Nephron progenitor cell (in vitro differentiated cells): ENCODE measurements around the gene FANCI.

Experiments
- DNase-seq: peaks from one replicate; pipeline ENCODE4 v3.0.0; 2021
- H3K27ac Mint-ChIP-seq: 2 replicates; pipeline ENCODE4 v1.8.0; 2021; ENCODE audit warnings: mild to moderate bottlenecking, moderate library complexity, mixed read lengths
- H3K27me3 Mint-ChIP-seq: 2 replicates; pipeline ENCODE4 v1.8.0; 2021; ENCODE audit warnings: mild to moderate bottlenecking, low read depth, mixed read lengths; ENCODE audit not compliant: poor library complexity
- H3K36me3 Mint-ChIP-seq: 2 replicates; pipeline ENCODE4 v1.8.0; 2021; ENCODE audit warnings: low read depth, mixed read lengths
- H3K4me1 Mint-ChIP-seq: 2 replicates; pipeline ENCODE4 v1.8.0; 2021; ENCODE audit warnings: mixed read lengths
- H3K4me3 Mint-ChIP-seq: 2 replicates; pipeline ENCODE4 v1.8.0; 2021; ENCODE audit warnings: mild to moderate bottlenecking, moderate library complexity, mixed read lengths
- H3K9me3 Mint-ChIP-seq: 2 replicates; pipeline ENCODE4 v1.8.0; 2021; ENCODE audit warnings: mild to moderate bottlenecking, moderate library complexity, mixed read lengths
- TF ChIP-seq, protein P1 (sequence below): fragments of 200-600 bp; sonication (generic); IDR thresholded peaks from 2 replicates; pipeline ENCODE4 v1.5.0; 2021; ENCODE audit warnings: antibody characterized with exemption

Gene FANCI

DNA sequence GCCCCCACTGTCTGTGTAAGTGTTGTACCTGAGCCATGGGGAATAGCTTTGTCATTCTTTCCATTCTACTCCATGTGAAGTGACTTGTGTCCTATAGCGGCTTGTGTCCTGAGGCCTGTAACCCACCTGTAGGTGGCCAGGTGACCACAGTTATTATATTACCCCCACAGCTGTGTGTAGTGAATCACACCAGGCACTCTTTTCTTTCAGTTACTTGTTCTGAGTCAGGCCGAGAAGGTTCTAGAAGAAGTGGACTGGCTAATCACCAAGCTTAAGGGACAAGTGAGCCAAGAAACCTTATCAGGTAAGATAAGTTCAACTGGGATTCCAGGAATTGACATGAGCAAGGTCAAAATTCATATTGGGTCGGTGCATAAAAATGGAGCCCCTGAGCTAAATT lies 61.6 kb downstream of the FANCI start:
- no peak overlapping the region for H3K27ac Mint-ChIP-seq
- peaks cover 79% of the 10 kb centered on the region for H3K36me3 Mint-ChIP-seq
- H3K4me3 Mint-ChIP-seq: no peak overlapping the region

DNA sequence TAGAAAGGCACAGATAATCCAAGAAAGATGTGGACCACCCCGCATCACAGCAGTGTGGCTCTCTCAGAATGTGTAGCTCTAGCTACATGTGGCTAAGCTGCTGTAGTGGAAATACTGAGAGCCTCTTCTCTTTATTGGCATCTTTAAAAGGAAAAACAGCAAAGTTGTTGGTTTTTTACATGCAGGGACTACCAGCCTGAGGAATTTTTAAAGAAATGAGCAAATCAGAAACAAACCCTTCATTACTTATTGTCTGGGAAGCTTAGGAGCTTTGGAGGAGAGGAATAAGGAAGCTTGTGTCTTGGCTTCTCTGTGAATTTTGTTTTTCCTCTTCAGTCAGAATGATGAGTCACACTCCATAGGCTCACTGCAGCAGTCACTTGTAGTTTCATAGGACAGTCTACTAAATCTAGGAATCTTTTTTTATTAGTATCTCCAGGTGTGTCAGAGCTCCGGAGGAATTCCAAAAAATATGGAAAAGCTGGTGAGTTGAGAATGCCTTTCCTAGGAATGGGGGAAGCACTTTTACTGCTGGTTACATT lies 63.3 kb downstream of the FANCI start:
- no peak for DNase-seq
- Mint-ChIP-seq H3K36me3 (peaks cover 76% of the 10 kb centered on the region), H3K4me1 (no peaks in the 10 kb centered on the region), H3K27ac (no peak overlapping the region), H3K27me3 (no peaks in the 10 kb centered on the region), H3K4me3 (no peak overlapping the region), H3K9me3 (no peaks in the 10 kb centered on the region)
- TF ChIP-seq, protein P1, sequence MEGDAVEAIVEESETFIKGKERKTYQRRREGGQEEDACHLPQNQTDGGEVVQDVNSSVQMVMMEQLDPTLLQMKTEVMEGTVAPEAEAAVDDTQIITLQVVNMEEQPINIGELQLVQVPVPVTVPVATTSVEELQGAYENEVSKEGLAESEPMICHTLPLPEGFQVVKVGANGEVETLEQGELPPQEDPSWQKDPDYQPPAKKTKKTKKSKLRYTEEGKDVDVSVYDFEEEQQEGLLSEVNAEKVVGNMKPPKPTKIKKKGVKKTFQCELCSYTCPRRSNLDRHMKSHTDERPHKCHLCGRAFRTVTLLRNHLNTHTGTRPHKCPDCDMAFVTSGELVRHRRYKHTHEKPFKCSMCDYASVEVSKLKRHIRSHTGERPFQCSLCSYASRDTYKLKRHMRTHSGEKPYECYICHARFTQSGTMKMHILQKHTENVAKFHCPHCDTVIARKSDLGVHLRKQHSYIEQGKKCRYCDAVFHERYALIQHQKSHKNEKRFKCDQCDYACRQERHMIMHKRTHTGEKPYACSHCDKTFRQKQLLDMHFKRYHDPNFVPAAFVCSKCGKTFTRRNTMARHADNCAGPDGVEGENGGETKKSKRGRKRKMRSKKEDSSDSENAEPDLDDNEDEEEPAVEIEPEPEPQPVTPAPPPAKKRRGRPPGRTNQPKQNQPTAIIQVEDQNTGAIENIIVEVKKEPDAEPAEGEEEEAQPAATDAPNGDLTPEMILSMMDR: no peak

More for the DNA sequence above, 61.6 kb downstream of the FANCI start:
- DNase-seq: no peak
- TF ChIP-seq, protein P1: no peak
- Mint-ChIP-seq H3K27me3 (no peaks in the 10 kb centered on the region), H3K9me3 (no peaks in the 10 kb centered on the region), H3K4me1 (no peaks in the 10 kb centered on the region)

GRCh38 chr15:89307791-89308190 lies 64.0 kb downstream of the FANCI start:
- H3K27me3 Mint-ChIP-seq: no peaks in the 10 kb centered on the region
- H3K4me1 Mint-ChIP-seq: no peaks in the 10 kb centered on the region
- peaks cover 77% of the 10 kb centered on the region for H3K36me3 Mint-ChIP-seq
- peak overlapping the region; percentile 27 for H3K27ac Mint-ChIP-seq
- TF ChIP-seq, protein P1: no peak
- H3K9me3 Mint-ChIP-seq: no peaks in the 10 kb centered on the region
- DNase-seq: no peak
- no peak overlapping the region for H3K4me3 Mint-ChIP-seq

- peaks cover 77% of the 10 kb centered on the region for H3K36me3 Mint-ChIP-seq
Measured at GRCh38 chr15:89308236-89308635, 64.5 kb downstream of the FANCI start.

GRCh38 chr15:89309993-89310392 lies 66.2 kb downstream of the FANCI start:
- Mint-ChIP-seq H3K27me3 (no peaks in the 10 kb centered on the region), H3K27ac (no peak overlapping the region), H3K4me3 (no peak overlapping the region), H3K4me1 (no peaks in the 10 kb centered on the region), H3K36me3 (peaks cover 71% of the 10 kb centered on the region), H3K9me3 (no peaks in the 10 kb centered on the region)
- no peak for DNase-seq
- TF ChIP-seq, protein P1: no peak

More at GRCh38 chr15:89308236-89308635, 64.5 kb downstream of the FANCI start:
- Mint-ChIP-seq H3K4me1 (no peaks in the 10 kb centered on the region), H3K27me3 (no peaks in the 10 kb centered on the region), H3K27ac (no peak overlapping the region), H3K9me3 (no peaks in the 10 kb centered on the region), H3K4me3 (no peak overlapping the region)
- DNase-seq: no peak
- TF ChIP-seq, protein P1: no peak

DNA sequence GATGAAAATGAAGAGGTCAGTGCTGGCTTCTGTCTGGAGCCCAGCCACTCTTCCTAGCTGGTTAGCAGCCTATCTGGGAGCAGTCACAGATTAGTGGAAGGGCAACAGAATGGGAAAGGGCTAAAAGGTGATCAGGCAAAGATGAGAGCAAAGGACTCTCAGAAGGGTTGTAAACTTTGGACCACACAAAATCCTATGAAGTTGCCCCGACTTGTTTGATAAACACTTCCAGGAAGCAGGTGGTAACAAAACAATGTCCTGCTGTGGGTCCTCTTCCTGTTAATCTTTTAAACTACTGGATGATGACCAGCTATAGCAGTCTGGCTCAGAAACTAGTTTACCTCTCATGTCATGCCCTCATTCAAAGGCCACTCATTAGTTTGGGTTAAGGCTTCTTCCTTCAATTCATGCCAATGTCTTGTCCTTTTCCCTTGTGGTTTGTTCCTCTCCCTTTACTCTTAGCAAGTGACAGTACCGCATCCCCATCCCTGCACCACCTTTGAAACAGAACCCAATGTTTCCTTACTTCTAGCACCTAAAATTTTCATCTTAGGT lies 71.7 kb downstream of the FANCI start:
- TF ChIP-seq, protein P1: no peak
- no peak for DNase-seq
- Mint-ChIP-seq H3K9me3 (no peaks in the 10 kb centered on the region), H3K4me3 (no peak overlapping the region), H3K27me3 (no peaks in the 10 kb centered on the region), H3K36me3 (peaks cover 68% of the 10 kb centered on the region), H3K4me1 (no peaks in the 10 kb centered on the region), H3K27ac (peak overlapping the region; percentile 10)
